ENCODE results near the gene CDT1.

CDT1 gene

DNA sequence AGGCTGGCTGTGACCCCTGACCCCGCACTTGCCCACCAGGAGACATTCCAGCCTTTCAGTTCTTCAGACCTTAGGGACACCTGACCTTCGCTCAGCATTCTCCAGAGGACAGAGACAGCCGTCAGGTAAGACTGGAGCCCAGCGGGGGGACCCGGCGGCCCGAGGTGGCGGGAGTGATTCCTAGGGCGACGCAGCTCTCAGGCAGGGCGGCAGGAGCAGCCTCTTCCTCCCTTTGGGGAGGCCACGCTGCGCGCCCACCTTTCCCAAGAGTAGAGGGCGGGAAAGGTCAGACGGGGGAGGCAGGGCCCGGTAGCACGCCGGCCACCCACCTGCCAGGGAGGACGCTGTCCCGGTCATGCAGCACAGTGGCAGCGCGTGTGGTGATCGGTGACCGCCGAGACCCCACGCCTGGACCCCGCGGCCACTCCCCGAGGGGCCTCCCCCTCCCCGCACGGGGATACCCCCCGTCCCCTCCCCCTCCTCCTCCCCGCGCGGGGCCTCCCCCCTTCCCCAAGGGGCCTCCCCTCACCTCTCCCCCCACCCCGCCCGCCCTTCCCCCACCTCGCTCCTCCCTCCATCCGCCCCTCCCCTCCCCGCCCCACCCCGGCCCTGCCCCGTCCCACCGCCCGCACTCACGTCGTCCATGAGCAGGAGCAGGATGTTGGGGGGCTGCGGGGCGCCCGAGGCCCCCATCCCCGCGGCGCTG is 52.7 kb downstream of the CDT1 start:
- no peak for DNase-seq (ENCODE audit: low read depth)

DNA sequence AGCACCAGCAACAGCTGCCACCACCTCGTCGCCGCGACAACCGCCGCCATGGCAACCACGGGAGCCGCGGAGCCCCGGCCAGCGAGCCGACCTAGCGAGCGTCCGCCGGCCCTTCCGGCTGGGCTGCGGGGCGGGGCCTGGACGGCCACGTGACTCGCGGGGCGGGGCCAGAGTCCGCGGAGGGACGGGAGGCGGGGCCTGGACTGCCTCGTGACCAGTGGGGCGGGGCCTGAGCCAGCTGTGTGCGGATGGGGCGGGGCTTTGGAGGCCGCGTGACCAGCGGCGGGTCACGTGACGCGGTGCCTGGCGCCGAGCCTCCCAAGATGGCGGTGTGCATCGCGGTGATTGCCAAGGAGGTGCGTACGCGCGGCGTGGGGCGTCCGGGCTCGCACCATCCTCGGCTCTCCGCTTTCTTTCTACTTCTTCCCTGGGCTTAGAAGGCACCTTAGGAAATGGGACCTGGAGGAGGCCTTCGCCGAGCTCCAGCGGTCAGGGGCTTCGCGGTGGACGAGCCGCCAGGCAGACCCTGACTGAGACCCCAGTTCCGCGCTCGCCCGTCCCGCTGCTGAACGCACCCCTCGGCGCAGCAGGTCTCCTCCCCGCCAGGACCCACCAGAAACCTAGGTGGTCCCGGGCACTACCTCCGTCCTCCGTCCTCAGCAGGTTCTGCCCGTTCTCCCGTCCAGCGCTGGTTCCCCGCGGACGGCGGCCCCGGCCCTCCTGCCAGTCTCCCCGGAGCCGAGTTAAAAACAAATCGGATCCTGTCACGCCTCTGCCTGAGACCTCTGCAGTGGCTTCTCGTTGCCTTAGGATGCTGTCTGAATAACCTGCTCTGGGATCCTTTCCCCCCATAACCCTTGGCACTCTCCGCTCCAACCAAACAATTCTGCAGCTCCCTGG is 53.5 kb downstream of the CDT1 start, which contains the start of the genes GALNS and TRAPPC2L:
GALNS (minus strand) TSS at position 120 of the 900 bp plus-strand sequence; CDS start at position 50, 70 bp downstream.
TRAPPC2L (plus strand) TSS at position 300 of the 900 bp plus-strand sequence; CDS start at position 324, 24 bp downstream.
- peak; percentile 99 for DNase-seq (ENCODE audit: low read depth)

- peak; percentile 61 for DNase-seq (ENCODE audit: low read depth)
Measured at GRCh38 chr16:88857728-88858339, 54.2 kb downstream of the CDT1 start.

Measured in activated T-helper 9 cell treated with anti-CD3 and anti-CD28 coated beads, Interleukin-2, amount 50 U/mL, for 16 hours (primary cell).